WI38 (cell line): Measurements from ENCODE around the gene HCRT.
"Not testable (repeated sequence)": the region's sequence is repeated elsewhere in the genome, so short reads cannot be mapped to it uniquely, and the experiment has no call there.

Experiments
- H3K4me3 ChIP-seq: 2 replicates; pipeline ENCODE4 v1.5.1; 2011; ENCODE audit warnings: low read depth, mild to moderate bottlenecking, control low read depth, low read length
- TF ChIP-seq, protein P1 (sequence below): IDR thresholded peaks from 2 replicates; pipeline ENCODE4 v1.5.1; 2012; ENCODE audit warnings: low read depth, mild to moderate bottlenecking, control low read depth, low read length

Gene HCRT

DNA sequence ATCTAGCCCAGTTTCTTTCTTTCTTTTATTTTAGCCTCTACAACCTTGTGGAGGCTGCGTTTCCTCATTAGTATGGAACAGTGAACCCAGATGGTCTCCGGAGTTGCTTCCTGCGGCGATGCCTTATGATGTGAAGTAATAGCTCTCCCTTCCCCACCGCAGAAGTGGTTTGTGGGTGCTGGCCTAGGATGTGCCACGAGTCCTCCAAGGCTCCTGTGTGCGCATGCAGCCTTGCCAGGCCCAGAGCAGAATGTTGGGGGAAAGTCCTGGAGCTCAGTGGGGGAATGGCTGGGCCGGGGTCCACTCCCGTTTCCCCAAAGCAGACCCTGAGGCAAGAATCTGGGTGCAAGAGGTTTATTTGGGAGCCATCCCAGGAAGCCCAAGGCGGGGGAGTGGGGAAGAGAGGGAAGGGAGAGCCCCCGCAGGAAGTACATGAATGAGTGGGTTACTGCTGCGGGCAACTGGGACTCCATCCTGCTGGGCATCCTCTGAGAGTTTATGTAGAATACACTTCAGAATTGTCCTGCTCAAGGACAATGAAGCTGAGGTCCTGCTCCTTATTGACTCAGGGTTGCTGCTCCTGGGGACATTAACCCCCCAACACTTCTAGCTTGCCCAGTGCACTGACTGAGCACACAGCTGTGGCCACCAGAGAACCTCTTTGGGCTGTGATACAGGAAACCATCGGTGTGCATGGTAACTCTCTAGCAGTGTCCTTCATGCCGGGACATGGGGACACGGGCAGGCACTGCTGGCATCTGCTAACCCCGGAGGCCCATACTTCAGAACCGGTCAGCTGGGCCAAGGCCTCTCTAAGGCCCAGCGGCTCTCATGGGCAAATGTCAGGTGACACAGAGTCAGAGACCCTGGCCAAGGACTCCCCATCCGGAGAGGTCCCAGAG lies 3.7 kb upstream of the HCRT start:
- TF ChIP-seq, protein P1, sequence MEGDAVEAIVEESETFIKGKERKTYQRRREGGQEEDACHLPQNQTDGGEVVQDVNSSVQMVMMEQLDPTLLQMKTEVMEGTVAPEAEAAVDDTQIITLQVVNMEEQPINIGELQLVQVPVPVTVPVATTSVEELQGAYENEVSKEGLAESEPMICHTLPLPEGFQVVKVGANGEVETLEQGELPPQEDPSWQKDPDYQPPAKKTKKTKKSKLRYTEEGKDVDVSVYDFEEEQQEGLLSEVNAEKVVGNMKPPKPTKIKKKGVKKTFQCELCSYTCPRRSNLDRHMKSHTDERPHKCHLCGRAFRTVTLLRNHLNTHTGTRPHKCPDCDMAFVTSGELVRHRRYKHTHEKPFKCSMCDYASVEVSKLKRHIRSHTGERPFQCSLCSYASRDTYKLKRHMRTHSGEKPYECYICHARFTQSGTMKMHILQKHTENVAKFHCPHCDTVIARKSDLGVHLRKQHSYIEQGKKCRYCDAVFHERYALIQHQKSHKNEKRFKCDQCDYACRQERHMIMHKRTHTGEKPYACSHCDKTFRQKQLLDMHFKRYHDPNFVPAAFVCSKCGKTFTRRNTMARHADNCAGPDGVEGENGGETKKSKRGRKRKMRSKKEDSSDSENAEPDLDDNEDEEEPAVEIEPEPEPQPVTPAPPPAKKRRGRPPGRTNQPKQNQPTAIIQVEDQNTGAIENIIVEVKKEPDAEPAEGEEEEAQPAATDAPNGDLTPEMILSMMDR, result no peak

DNA sequence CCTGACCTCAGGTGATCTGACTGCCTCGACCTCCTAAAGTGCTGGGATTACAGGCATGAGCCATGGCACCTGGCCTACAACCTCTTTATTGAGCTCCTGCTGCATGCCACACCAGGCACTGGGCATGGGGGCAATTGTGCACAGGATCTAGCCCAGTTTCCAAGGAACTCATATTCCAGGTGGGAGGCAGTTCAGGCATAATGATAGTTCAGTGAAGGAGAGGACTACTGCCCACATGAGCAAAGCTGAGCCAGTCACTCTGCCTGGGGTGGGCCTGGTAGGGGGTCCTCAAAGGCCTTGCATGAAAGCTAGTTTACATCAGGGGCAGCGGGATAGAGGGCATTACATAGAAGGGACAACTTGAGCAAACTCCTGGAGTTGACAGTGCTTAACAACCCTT lies 2.6 kb upstream of the HCRT start:
- TF ChIP-seq, protein P1, result no peak
- no peak overlapping the region for H3K4me3 ChIP-seq

More for the DNA sequence above, 3.7 kb upstream of the HCRT start:
- H3K4me3 ChIP-seq, result no peak overlapping the region

DNA sequence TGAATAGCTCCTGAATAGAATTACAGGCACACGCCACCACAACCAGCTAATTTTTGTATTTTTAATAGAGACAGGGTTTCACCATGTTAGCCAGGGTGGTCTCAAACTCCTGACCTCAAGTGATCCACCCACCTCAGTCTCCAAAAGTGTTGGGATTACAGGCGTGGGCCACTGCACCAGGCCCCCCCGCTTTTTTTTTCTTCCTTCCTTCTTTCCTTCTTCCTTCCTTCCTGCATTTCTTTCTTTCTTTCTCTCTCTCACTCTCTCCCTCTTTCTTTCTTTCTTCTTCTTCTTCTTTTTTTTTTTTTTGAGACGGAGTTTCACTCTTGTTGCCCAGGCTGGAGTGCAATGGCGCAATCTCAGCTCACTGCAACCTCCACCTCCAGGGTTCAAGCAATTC lies 939 bp upstream of the HCRT start:
- not testable (repeated sequence) for H3K4me3 ChIP-seq

DNA sequence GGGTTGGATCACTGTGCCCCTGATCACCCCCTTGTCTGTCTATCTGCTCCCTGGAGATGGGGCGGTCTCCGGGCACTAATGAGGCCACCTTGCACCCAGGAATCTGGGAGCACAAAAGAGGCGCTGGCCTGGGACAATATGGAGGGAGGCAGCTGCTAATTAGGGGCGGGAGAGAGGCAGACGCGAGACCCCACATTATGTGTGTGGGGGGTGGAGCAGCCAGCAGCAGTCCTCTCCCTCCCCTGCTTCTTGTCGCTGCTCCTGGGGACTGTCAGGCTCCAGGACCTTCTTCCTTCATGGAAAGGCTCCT lies 324 bp upstream of the HCRT start:
- no peak overlapping the region for H3K4me3 ChIP-seq
- TF ChIP-seq, protein P1, result no peak

DNA sequence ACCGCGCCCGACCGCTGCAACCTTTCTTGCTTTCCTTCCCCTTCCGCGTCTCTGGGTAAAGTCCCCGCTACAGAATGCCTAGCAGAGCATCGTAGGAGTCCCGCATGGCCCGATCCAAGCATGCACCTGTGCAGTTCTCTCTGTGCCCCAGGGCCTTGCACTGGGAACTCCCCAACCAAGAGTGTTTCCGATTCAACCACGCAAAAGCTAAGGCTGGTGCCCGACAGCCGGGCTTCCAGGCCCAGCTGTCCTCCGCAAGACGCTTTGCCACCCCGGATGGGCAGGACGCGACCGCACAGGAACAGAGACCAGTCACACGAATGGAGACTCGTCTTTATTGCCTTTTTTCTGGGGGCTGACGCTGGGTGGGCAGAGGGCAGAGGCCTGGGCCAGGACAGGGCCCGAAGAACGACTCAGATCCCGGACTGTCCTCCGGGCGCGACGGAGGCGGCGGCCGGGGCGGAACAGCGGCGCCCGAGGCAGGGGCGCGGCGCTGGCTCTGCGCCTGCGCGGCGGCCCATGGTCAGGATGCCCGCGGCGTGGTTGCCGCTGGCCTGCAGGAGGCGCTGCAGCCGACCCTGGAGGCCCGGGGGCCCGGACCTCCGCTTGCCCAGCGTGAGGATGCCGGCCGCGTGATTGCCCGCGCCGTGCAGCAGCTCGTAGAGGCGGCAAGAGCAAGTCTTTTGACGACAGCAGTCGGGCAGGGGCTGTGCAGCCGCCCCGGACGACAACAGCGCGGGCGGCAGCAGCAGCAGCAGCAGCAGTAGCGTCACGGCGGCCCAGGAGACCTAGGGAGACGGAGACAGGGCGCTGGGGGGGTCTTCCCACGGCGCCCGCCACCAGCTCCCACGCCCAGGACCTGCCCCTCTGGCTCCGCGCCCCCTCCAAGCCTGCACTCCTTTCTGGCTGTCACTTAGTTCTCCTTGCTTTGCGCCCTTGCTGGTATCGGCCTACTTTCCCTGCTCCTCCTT lies 1.2 kb downstream of the HCRT start:
- TF ChIP-seq, protein P1, result peak; percentile 67

DNA sequence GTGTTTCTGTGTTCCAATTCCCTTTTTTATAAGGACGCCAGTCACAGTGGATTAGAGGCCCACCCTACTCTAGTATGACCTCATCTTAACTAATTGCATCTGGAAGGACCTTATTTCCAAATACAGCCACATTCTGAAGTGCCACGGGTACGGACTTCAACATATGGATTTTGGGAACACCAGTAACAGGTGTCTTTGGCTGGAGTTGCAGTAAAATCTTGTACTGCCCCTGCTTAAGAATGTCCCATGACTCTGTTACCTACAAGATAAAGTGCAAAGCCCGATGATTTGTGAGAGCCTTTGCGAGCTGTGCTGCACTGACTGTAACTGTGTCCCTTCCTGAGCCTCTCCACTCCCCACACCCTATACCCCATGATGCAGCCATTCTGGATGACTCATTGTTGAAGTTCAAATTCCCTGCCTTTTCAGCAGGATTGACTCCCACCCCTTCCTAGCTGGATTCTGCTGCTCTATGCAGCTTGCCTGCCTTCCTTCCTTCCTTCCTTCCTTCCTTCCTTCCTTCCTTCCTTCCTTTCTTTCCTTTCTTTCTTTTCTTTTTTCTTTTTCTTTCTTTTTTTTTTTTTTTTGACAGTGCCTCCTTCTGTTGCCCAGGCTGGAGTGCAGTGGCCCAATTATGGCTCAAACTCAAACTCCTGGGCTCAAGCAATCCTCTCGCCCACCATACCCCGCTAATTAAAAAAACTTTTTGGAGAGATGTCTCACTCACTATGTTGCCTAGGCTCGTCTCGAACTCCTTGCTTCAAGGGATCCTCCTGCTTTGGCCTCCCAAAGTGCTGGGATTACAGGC lies 2.1 kb downstream of the HCRT start:
- H3K4me3 ChIP-seq, result peak overlapping the region; percentile 57

More for the DNA sequence above, 1.2 kb downstream of the HCRT start:
- peak overlapping the region; percentile 57 for H3K4me3 ChIP-seq

DNA sequence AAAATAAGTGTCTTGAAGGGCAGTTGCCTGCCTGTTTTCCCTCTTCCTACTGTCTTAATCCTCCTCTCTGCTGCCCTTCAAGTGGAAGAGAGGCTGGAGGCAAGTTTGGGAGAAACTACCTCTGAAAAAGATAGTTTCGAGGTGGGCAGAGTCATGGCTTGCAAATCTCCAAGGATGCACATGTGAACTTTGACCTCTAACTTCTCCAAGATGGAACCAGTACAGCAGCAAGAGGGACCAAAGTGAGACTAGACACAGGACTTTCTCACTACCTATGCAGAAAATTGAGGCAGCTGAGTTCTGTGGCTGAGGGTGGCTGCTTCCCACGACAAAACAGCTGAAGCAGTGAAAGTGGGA lies 3.4 kb downstream of the HCRT start:
- TF ChIP-seq, protein P1, result no peak
- no peak overlapping the region for H3K4me3 ChIP-seq

More for the DNA sequence above, 2.1 kb downstream of the HCRT start:
- TF ChIP-seq, protein P1, result no peak
